T-cell (primary cell): Measurements from ENCODE around the gene KIF17. TPM values are rescaled to one million over a fixed set of nuclear protein-coding genes. Genes with fewer than 3 reads are reported as not detected.

Source experiments
- ATAC-seq, 4 experiments: fragments of 200-7000 bp in 3 of 4; fragments of 150-1000 bp in 1 of 4; cut with Tn5 transposase; replicated peaks in 1 of 4; 1 replicate in 3 of 4; 2 replicates in 1 of 4; pipeline ENCODE4 v1.10.0; 2021; ENCODE audit warnings: moderate library complexity in 3 of 4, mild to moderate bottlenecking in 2 of 4, moderate number of reproducible peaks in 1 of 4
- CTCF ChIA-PET, 2 donors: fragments of 300-600 bp; sonication (Branson Sonifier 250); formaldehyde crosslinking; loops; one replicate each; lab custom pipeline; 2022; ENCODE audit warnings: antibody characterized with exemption in 2 of 2; lab: Charles Lee
- POLR2A ChIA-PET, 2 donors: fragments of 300-600 bp; sonication (Branson Sonifier 250); formaldehyde crosslinking; loops; one replicate each; lab custom pipeline; 2022; ENCODE audit warnings: antibody characterized with exemption in 2 of 2; lab: Charles Lee
- DNase-seq, 35 experiments: peaks; one replicate each; pipeline versions ENCODE4 v3.0.0 to v3.0.0-alpha.2; 2013 to 2023
- H3K27ac ChIP-seq: one replicate; pipeline ENCODE4 v1.5.1; 2013; ENCODE audit warnings: low read length
- H3K27me3 ChIP-seq, 2 experiments: replicated peaks in 1 of 2; 1 replicate in 1 of 2; 2 replicates in 1 of 2; pipeline versions ENCODE4 v1.6.1 to v1.7.0; 2013; ENCODE audit warnings: low read length in 1 of 2, mixed read lengths in 1 of 2; ENCODE audit not compliant: control insufficient read depth in 2 of 2, insufficient read depth in 2 of 2; ENCODE audit errors: extremely low read depth in 1 of 2
- H3K36me3 ChIP-seq, 2 donors: 1 replicate in 1 of 2; 2 replicates in 1 of 2; pipeline versions ENCODE4 v1.6.1 to v1.7.0; 2013; ENCODE audit warnings: low read length in 1 of 2; ENCODE audit not compliant: control insufficient read depth in 2 of 2, insufficient read depth in 1 of 2; ENCODE audit errors: extremely low read depth in 1 of 2
- H3K4me1 ChIP-seq, 2 experiments: 1 replicate in 1 of 2; 2 replicates in 1 of 2; pipeline versions ENCODE4 v1.6.1 to v1.7.0; 2013; ENCODE audit warnings: low read length in 2 of 2, mixed read lengths in 1 of 2; ENCODE audit not compliant: insufficient read depth in 2 of 2, control insufficient read depth in 1 of 2; ENCODE audit errors: extremely low read depth in 1 of 2
- H3K4me3 ChIP-seq, 2 donors: 1 replicate in 1 of 2; 2 replicates in 1 of 2; pipeline versions ENCODE4 v1.5.1 to v1.7.0; 2013; ENCODE audit warnings: mild to moderate bottlenecking in 2 of 2, low read length in 1 of 2, moderate library complexity in 1 of 2; ENCODE audit not compliant: control insufficient read depth in 1 of 2; ENCODE audit errors: extremely low read depth in 1 of 2
- H3K9me3 ChIP-seq: 2 replicates; pipeline ENCODE4 v1.7.0; 2013
- H3K27ac Mint-ChIP-seq, 2 donors: one replicate each; pipeline ENCODE4 v1.8.0; 2020 to 2021; ENCODE audit warnings: mild to moderate bottlenecking in 2 of 2, mixed read lengths in 2 of 2
- H3K27me3 Mint-ChIP-seq, 2 donors: one replicate each; pipeline ENCODE4 v1.8.0; 2021 to 2022; ENCODE audit warnings: mixed read lengths in 2 of 2
- H3K36me3 Mint-ChIP-seq: one replicate; pipeline ENCODE4 v1.8.0; 2021; ENCODE audit warnings: mixed read lengths
- H3K4me1 Mint-ChIP-seq, 3 donors: one replicate each; pipeline ENCODE4 v1.8.0; 2020 to 2022; ENCODE audit warnings: mixed read lengths in 3 of 3, mild to moderate bottlenecking in 1 of 3
- H3K4me3 Mint-ChIP-seq, 3 donors: one replicate each; pipeline ENCODE4 v1.8.0; 2020 to 2022; ENCODE audit warnings: mild to moderate bottlenecking in 3 of 3, mixed read lengths in 3 of 3, moderate library complexity in 3 of 3
- H3K9me3 Mint-ChIP-seq, 3 donors: one replicate each; pipeline ENCODE4 v1.8.0; 2020 to 2022; ENCODE audit warnings: mixed read lengths in 3 of 3
- WGBS: methylation state at CpG from one replicate; pipeline ENCODE4 v1.1.5; 2013; ENCODE audit warnings: missing lambda C conversion rate; ENCODE audit not compliant: insufficient coverage; 5-methylcytosine and 5-hydroxymethylcytosine counted together
- total RNA-seq, 35 experiments: library from RNA in 6 of 35; stranded (reverse) in 6 of 35; fragments of 120-200 nt in 1 of 35; gene quantifications; one replicate each; pipeline versions ENCODE4 v1.2.1 to v1.2.4 and lab custom pipeline; 2013 to 2026

The KIF17 gene
- total RNA-seq, 5 donors from 2014 or later (not counting 1 experiment from before 2014, with no cell fraction given), result not detected

- Histone ChIP-seq H3K36me3 (no peaks in the 10 kb centered on the region), H3K27ac (no peak overlapping the region), H3K4me3 (peak overlapping the region; percentile 70 to 88), H3K4me1 (peaks cover 0 to 15% of the 10 kb centered on the region in 2 experiments), H3K9me3 (no peaks in the 10 kb centered on the region), H3K27me3 (peaks cover 0 to 35% of the 10 kb centered on the region in 2 experiments)
- Mint-ChIP-seq H3K36me3 (no peaks in the 10 kb centered on the region), H3K4me1 (peaks cover 6 to 10% (median 8%) of the 10 kb centered on the region in 3 donors), H3K4me3 (peak overlapping the region; percentile 81 to 90 (median 86)), H3K27me3 (no peaks in the 10 kb centered on the region), H3K27ac (peak overlapping the region in 1 of 2 donors; percentile 63), H3K9me3 (no peaks in the 10 kb centered on the region)
- peak; percentile 38 to 80 (median 65) for DNase-seq
- ChIA-PET CTCF (interaction anchor here (0.5 to 1.7 kb wide), 14 partner anchors 21 to 1665 kb away, joined by 3 to 24 read pairs (median 3); partner anchors contain the start of gene KIF17 (in 1 of the 2)), POLR2A (interaction anchor here in 1 of 2 donors (1.1 kb wide), 1 partner anchor 498 kb away, joined by 3 read pairs; no protein-coding TSS in a partner anchor)
- 3% methylated on average over 41 of the region's 46 CpGs for WGBS
- peak; percentile 94 to 96 (median 94) for ATAC-seq
Observed at GRCh38 chr1:20696397-20697333, 21.1 kb downstream of the KIF17 start.

DNA sequence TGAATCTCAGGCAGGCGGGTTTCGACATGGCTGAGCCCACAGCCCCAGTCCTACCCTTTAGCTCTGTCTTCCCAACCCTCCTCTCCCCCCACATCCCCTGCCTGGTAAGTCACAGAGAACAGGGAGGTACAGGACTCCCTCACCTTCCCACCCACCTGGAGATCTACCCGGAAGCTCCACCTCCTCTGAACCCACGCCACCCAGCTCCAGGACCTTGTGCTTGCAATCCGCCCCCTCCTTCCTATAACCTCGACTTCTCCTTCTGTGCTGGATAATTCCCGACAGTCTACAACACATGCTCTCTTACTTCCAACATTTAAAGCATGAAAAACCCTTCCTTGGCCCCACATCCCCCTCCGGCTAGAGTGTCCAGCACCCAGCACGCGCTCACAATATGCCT lies 22.3 kb downstream of the KIF17 start:
- H3K4me3 ChIP-seq, result no peak overlapping the region
- Mint-ChIP-seq H3K9me3 (no peaks in the 10 kb centered on the region), H3K27ac (no peak overlapping the region), H3K4me3 (peak overlapping the region; percentile 43 to 90 (median 81)), H3K36me3 (no peaks in the 10 kb centered on the region), H3K27me3 (no peaks in the 10 kb centered on the region), H3K4me1 (peaks cover 6 to 10% (median 8%) of the 10 kb centered on the region in 3 donors)
- peaks cover 0 to 34% of the 10 kb centered on the region in 2 experiments for H3K27me3 ChIP-seq
- H3K9me3 ChIP-seq, result no peaks in the 10 kb centered on the region
- CTCF ChIA-PET, result interaction anchor here in 1 of 2 donors (1.5 kb wide), 1 partner anchor 500 kb away, joined by 3 read pairs; no protein-coding TSS in a partner anchor
- no peaks in the 10 kb centered on the region for H3K36me3 ChIP-seq
- POLR2A ChIA-PET, result no interaction called here
- no peak for DNase-seq
- H3K4me1 ChIP-seq, result peaks cover 0 to 15% of the 10 kb centered on the region in 2 experiments
- no peak for ATAC-seq
- WGBS, result 86% methylated on average over 9 of the region's 10 CpGs
- H3K27ac ChIP-seq, result no peak overlapping the region

GRCh38 chr1:20693623-20694022 lies 24.2 kb downstream of the KIF17 start:
- Histone ChIP-seq H3K27ac (no peak overlapping the region), H3K9me3 (no peaks in the 10 kb centered on the region), H3K36me3 (no peaks in the 10 kb centered on the region), H3K27me3 (peaks cover 0 to 34% of the 10 kb centered on the region in 2 experiments), H3K4me3 (no peak overlapping the region), H3K4me1 (peaks cover 0 to 15% of the 10 kb centered on the region in 2 experiments)
- ChIA-PET POLR2A (no interaction called here), CTCF (interaction anchor here (0.7 to 1.5 kb wide), 5 partner anchors 12 to 502 kb away, joined by 3 to 9 read pairs (median 4); no protein-coding TSS in a partner anchor)
- Mint-ChIP-seq H3K27ac (no peak overlapping the region), H3K4me3 (no peak overlapping the region), H3K27me3 (no peaks in the 10 kb centered on the region), H3K4me1 (peaks cover 6 to 10% (median 8%) of the 10 kb centered on the region in 3 donors), H3K9me3 (no peaks in the 10 kb centered on the region), H3K36me3 (no peaks in the 10 kb centered on the region)
- DNase-seq, result no peak
- WGBS, result 100% methylated on average over 1 of the region's 2 CpGs
- no peak for ATAC-seq

DNA sequence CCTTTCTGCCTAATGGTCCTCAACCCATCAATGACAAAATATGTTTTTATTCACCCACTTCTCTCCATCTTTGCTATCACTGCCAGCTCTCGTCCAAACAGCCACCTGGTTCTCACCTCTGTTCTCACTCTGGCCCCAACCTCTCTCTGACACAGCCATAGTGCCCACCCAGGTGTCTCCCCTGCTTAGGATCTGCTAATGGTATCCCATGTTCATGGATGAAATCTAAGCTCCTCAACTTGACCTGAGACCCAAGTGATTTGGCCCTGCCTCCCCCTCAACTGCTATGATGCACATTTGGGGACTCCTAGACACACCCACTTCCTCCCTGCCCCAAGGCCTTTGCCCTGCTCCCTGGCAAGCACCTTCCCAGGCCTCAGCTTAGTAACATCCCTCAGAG lies 25.9 kb downstream of the KIF17 start:
- POLR2A ChIA-PET, result no interaction called here

DNA sequence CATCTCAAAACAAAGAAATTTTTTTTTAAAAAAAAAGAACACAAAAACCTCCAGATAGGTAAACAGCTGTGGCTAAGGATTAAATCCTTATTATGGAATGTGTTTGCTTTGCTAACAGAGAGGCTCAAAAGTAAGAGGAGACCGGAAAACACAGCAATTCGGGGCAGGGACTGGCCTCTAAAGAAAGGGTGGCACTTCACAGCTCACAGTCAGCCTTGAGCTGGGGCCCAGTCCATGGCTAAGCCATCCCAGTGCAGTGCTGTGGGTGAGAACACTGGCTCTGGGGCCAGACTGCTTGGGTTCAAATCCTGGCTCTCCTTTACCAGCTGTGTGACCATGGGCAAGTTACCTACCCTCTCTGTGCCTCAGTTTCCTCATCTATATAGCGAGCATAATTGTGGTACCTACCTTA lies 28.2 kb downstream of the KIF17 start:
- Mint-ChIP-seq H3K27ac (no peak overlapping the region), H3K36me3 (no peaks in the 10 kb centered on the region), H3K4me1 (no peaks in the 10 kb centered on the region), H3K27me3 (peaks cover 0 to 9% of the 10 kb centered on the region in 2 donors), H3K9me3 (no peaks in the 10 kb centered on the region), H3K4me3 (no peak overlapping the region)
- ChIA-PET CTCF (no interaction called here), POLR2A (interaction anchor here in 1 of 2 donors (0.7 kb wide), 1 partner anchor 372 kb away, joined by 4 read pairs; no protein-coding TSS in a partner anchor)
- DNase-seq (no peak), ATAC-seq (no peak)
- H3K9me3 ChIP-seq, result no peaks in the 10 kb centered on the region
- 56% methylated on average over 3 of the region's 3 CpGs for WGBS
- H3K4me1 ChIP-seq, result no peaks in the 10 kb centered on the region
- no peak overlapping the region for H3K4me3 ChIP-seq
- H3K27me3 ChIP-seq, result peaks cover 0 to 9% of the 10 kb centered on the region in 2 experiments
- H3K36me3 ChIP-seq, result no peaks in the 10 kb centered on the region
- H3K27ac ChIP-seq, result no peak overlapping the region

More for the DNA sequence above, 25.9 kb downstream of the KIF17 start:
- H3K36me3 ChIP-seq, result no peaks in the 10 kb centered on the region
- no peaks in the 10 kb centered on the region for H3K9me3 ChIP-seq
- H3K4me3 ChIP-seq, result no peak overlapping the region
- H3K4me1 ChIP-seq, result peaks cover 0 to 12% of the 10 kb centered on the region in 2 experiments
- peaks cover 5 to 8% (median 5%) of the 10 kb centered on the region in 3 donors for H3K4me1 Mint-ChIP-seq
- no peaks in the 10 kb centered on the region for H3K9me3 Mint-ChIP-seq
- H3K27ac Mint-ChIP-seq, result no peak overlapping the region
- H3K36me3 Mint-ChIP-seq, result no peaks in the 10 kb centered on the region
- no peak overlapping the region for H3K4me3 Mint-ChIP-seq
- 45% methylated on average over 1 of the region's 1 CpG for WGBS
- ATAC-seq (no peak), DNase-seq (no peak)
- CTCF ChIA-PET, result interaction anchor here in 1 of 2 donors (0.7 kb wide), 1 partner anchor 178 kb away, joined by 4 read pairs; no protein-coding TSS in a partner anchor
- peaks cover 0 to 26% of the 10 kb centered on the region in 2 experiments for H3K27me3 ChIP-seq
- no peaks in the 10 kb centered on the region for H3K27me3 Mint-ChIP-seq
- H3K27ac ChIP-seq, result no peak overlapping the region
